Measurements from ENCODE around the gene RARB.

DNA sequence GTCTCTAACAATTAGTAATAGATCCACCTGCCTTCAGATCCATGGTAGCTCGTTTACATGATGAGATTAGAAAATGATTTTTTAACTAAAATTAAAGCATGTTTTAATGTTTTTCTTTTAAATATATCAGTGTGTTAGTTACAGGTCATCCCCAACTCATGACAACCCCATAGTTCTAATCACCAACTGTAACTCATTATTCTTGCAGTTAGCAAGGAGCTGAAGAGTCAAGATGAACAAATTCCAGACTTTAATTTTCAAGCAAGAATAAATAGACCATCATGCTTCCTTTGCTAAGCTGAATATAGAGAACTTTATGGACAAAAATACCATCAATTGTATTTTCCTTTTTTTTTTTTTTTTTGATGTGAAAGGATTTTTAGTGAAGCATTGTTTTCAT lies 135.5 kb downstream of the RARB start:
- no peak for TF ChIP-seq EP300 (IDR thresholded peaks at IDR 0.05)
- TF ChIP-seq, protein P1, sequence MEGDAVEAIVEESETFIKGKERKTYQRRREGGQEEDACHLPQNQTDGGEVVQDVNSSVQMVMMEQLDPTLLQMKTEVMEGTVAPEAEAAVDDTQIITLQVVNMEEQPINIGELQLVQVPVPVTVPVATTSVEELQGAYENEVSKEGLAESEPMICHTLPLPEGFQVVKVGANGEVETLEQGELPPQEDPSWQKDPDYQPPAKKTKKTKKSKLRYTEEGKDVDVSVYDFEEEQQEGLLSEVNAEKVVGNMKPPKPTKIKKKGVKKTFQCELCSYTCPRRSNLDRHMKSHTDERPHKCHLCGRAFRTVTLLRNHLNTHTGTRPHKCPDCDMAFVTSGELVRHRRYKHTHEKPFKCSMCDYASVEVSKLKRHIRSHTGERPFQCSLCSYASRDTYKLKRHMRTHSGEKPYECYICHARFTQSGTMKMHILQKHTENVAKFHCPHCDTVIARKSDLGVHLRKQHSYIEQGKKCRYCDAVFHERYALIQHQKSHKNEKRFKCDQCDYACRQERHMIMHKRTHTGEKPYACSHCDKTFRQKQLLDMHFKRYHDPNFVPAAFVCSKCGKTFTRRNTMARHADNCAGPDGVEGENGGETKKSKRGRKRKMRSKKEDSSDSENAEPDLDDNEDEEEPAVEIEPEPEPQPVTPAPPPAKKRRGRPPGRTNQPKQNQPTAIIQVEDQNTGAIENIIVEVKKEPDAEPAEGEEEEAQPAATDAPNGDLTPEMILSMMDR (IDR thresholded peaks at IDR 0.05) = no peak
